Gastroesophageal sphincter (tissue), 3 donors: Measurements from ENCODE around the gene OR6P1.

Source experiments
- EP300 ChIP-seq: sonication (generic); formaldehyde crosslinking; IDR thresholded peaks from one replicate; pipeline ENCODE4 v1.6.1; 2017; ENCODE audit warnings: antibody characterized with exemption, mild to moderate bottlenecking
- POLR2A ChIP-seq, 2 donors: fragments of 450-650 bp; IDR thresholded peaks; one replicate each; pipeline ENCODE4 v1.6.1; 2017; ENCODE audit warnings: antibody characterized with exemption in 2 of 2, mild to moderate bottlenecking in 2 of 2, moderate library complexity in 1 of 2
- POLR2AphosphoS5 ChIP-seq: sonication (generic); formaldehyde crosslinking; IDR thresholded peaks from one replicate; pipeline ENCODE4 v1.6.1; 2017; ENCODE audit warnings: antibody characterized with exemption
- TF ChIP-seq, protein P1 (sequence below), 4 experiments: fragments of 200-600 bp in 2 of 4; fragments of 450-650 bp in 2 of 4; sonication (generic) in 1 of 4; IDR thresholded peaks; one replicate each; pipeline ENCODE4 v1.5.1; 2017 to 2019; ENCODE audit warnings: antibody characterized with exemption in 4 of 4, mild to moderate bottlenecking in 2 of 4, moderate library complexity in 2 of 4

DNA sequence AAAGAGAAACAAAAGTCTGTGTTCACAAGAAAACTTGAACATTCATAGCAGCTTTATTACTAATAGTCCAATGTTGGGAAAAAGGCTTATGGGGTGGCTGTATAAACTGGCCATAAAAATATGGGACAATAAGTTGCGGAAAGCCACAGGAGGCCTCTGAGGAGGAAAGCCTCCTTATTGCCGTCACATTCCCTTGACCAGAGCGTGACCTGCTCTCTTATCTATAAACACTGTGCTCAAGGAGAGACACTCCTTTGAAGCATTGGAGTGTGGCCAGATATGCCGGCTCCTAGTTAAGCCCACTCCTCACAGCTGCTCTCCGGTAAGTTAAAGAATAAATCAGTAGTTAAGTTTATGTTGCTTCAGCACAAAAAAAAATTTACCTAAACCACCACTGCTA lies 35.9 kb downstream of the OR6P1 start:
- TF ChIP-seq, protein P1, sequence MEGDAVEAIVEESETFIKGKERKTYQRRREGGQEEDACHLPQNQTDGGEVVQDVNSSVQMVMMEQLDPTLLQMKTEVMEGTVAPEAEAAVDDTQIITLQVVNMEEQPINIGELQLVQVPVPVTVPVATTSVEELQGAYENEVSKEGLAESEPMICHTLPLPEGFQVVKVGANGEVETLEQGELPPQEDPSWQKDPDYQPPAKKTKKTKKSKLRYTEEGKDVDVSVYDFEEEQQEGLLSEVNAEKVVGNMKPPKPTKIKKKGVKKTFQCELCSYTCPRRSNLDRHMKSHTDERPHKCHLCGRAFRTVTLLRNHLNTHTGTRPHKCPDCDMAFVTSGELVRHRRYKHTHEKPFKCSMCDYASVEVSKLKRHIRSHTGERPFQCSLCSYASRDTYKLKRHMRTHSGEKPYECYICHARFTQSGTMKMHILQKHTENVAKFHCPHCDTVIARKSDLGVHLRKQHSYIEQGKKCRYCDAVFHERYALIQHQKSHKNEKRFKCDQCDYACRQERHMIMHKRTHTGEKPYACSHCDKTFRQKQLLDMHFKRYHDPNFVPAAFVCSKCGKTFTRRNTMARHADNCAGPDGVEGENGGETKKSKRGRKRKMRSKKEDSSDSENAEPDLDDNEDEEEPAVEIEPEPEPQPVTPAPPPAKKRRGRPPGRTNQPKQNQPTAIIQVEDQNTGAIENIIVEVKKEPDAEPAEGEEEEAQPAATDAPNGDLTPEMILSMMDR (IDR thresholded peaks at IDR 0.05), result no peak
- no peak for TF ChIP-seq POLR2A (IDR thresholded peaks at IDR 0.05)
- TF ChIP-seq POLR2AphosphoS5, result no peak
- no peak for TF ChIP-seq EP300
